Measurements from ENCODE around the gene NLGN1.

Gene NLGN1

DNA sequence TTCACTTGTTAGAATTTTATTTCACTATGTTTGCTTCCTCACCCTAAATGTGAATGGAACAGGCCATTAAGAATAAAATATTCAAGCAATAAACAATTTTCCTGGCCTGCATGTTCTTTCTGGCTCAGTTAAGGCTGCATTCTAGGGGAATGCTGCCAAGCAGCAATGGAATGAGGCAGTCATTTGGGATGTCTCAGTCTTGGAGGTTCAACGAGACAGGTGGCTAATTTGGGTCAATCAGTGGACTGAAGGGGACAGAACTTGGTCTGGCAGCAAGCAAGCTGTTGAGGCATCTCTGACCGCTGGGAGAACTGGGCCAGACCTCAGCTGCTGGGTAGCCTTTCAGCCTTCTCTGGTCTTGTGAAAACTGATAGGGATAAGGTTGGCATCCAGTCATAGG is 241.6 kb downstream of the NLGN1 start:
- no peak for DNase-seq (ENCODE audit: low spot score)

DNA sequence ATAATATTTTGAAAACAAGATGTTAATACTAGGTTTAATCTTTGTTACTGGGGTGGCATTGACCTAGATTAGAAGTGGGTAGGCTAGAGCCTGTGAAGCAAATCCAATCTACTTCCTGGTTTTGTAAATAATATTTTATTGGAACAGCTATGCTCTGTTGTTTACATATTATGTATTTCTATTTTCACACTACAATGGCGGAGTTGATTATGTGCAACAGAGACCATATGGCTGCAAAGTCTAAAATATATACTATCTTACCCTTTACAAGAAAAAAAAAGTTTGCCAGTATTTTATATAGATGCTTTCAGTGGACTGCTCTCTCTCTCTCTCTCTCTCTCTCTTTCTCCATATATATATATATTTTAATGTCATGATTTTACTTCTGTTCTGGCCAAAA is 244.2 kb downstream of the NLGN1 start:
- DNase-seq (ENCODE audit: low spot score): no peak

DNA sequence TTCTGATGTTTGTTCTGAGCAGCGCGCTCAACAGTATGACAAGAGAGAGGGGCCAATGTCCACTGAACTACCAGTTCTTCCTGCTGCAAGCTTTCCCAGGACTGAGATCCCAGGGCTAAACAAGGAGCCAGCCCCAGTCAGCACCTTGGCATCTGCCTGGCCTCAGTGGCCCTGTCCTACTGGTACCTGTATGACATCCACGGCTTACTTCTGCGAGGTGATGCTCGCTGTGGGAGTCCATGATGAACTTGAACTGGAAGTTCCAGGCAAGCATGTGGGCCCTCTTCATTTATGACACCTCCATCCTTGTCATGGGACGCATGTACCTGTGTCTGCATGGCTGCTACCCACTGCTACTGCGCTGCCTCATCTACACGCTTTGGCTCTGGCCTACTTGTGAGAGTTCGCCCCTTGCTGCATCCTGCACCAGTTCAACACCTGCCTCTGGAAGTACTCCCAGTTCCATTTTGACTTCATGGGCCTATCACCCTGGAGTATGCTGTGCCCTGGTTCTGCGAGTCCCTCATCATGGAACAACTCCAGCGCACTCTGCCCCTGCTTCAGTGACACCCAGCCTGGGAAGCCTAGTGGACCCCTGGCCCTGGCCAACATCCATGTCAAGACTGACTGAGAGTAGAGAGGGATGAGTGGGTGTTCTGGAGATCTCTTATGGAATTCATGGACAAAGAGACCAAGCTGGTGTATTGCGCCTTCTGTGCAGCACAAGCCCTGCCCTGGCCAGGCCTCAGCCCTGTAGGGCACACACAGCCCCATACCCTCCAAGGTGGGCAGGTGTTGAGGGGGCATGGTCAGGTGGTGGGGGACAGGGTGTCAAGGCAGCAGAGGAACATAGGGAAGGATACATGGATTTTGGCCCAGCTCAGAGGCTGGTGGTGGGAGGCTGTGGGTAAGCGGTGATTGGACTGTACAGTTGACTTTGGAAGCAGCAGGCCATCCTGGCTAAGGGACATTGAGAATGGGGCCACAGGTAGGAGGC is 246.8 kb downstream of the NLGN1 start:
- no peak for DNase-seq (ENCODE audit: low spot score)

DNA sequence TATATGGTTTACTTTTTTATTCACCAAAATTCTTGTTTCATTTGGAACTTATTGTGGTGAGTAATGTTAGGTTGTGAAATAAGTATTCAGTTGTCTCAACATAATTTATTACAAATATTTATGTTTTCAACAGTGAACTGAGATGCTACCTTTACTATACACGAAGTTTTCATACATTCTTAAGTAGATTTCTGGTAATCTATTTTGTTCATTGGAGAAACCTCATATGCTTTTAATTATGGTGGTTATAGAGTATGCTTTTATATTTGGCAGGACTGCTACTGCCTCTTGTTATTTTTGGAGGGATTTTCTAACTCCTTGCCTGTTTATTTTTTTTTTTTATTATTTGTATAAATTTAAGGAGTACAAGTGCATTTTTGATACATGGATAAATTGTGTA is 253.1 kb downstream of the NLGN1 start:
- DNase-seq (ENCODE audit: low spot score): no peak

DNA sequence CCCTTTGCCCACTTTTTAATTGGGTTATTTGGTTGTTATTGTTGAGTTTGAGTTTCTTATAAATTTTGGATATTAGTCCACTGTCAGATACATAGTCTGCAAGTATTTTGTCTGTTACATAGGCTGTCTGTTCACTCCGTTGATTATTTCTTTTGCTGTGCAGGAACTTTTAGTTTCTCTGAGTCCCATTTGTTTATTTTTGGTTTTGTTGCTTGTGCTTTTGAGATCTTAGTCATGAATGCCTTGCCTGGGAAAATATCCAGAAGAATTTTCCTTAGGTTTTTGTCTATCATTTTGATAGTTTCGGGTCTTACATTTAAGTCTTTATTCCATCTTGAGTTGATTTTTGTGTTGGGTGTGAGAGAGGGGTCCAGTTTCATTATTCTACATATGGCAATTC is 254.5 kb downstream of the NLGN1 start:
- DNase-seq (ENCODE audit: low spot score): no peak

DNA sequence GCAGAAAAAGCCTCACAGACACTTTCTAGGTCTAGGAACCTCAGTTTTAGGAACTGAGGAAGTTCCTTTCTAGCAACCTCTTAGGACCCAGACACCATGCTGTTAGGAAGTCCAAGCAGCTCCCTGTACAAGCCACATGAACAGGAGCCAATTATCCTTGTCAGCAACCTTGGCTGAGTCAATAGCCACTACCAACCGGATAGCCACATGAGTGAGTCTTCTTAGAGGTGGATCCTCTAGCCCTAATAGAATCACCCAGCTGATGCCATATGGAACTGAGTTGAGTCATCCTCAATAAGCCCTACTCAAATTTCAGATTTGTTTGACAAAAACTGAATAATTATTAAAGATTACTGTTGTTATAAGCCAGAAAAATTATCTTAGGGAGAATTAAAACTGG is 256.2 kb downstream of the NLGN1 start:
- no peak for DNase-seq (ENCODE audit: low spot score)

DNA sequence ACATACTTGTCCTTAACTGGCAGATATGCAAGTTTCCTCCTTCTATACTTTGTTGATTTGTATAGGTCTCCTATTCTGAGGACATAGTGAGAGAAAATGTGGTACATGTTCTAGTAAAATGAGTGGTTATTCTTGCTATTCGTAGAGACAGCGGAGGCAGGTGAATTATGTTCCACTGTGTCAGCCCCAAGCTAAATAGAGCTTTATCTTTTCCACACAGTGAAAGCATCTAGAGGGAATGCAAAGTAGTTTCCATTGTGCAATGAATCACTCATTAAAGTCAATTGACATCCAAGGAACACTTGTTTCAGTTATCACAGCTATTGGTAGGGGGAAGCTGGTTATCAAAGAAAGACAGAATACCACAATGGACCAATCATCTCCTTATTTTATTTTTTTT is 262.4 kb downstream of the NLGN1 start:
- no peak for DNase-seq (ENCODE audit: low spot score)

DNA sequence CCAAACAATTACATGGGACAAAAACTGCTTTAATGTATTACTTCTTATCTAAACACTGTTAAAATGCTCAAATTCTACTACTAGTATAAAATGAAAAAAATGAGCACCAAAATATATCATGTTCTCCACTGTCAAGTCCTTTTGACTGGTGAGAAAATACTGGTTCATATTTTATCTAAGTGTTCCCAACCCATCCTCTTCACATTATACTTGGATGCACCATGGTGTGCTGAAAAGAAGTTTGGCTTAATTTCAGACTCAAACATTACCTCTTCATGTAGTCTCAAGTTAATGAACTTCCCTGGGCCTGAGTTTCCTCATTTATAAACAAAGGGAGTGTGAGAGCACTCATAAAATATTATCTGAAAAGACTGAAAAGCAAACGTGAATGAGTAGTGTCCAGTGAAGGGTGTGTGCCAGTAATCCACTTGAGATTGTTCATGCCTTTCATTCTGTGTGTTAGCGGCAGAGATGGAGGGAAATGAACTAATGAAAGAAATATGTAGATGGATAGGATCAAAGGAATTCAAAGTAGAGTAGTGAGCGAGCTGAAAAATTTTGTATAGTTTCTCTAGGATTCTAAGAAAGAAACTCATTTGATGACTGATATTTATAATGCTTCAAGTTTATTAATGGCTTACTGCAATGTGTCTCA is 263.2 kb downstream of the NLGN1 start:
- no peak for DNase-seq (ENCODE audit: low spot score)

DNA sequence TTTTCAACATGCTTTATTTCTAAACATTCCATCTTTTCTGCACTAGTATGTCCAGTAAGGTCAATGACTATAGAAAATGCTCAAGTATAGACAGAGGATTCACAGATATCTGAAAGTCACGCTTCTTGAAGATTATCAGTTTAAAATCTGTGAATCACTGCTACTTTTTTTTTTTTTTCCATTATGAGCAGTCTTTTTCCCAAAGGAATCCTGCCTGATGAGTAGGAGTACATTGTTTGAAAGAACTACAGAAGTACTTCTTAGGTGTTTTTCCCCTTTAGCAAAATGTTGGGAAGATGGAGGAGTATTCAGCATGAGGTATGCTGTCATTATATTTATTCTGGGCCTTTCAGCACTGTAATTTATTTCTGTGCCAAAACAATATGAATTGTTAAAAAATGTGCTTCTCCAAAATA is 266.2 kb downstream of the NLGN1 start:
- DNase-seq (ENCODE audit: low spot score): peak; percentile 65

DNA sequence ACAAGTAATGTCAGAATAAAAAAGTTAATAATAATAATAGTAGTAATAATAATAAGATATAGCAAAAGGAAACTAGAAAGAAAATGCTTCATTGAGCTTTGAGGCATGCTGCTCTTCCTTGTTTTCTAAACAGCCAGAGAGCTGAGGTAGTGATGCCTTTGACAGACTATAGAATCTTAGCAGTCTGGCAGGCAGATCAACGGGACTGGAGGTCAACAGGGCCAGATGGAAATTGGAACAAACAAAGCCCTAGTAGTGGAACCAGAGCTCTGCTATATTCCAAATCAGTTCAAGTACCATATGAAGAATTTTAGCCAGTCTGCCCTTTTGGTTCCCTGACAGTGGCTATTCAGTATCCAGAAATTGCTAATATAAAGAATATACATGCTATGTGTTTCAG is 278.6 kb downstream of the NLGN1 start:
- no peak for DNase-seq (ENCODE audit: low spot score)

DNA sequence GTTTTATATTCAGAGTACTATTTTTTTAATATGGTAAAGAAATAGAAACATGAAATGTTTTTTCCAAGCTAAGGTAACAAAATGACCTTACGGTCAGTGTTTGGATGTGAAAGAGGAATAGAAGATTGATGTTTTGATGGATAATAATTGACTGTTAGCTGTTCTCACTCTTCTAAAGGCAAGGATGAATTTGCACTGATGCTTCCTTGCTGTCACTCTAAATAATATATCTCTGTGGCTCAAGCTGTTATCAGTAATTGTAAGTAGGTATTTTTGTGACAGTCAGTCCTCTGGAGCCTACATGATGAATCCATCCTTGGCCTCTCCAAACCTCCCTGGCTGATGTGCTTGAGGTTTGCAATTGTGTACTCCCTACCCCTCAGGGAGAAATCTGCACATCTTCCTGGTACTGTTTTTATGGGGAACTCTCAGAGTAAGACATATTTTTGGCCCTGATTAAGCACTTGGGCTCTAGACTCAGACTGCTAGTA is 283.7 kb downstream of the NLGN1 start:
- DNase-seq (ENCODE audit: low spot score): no peak

DNA sequence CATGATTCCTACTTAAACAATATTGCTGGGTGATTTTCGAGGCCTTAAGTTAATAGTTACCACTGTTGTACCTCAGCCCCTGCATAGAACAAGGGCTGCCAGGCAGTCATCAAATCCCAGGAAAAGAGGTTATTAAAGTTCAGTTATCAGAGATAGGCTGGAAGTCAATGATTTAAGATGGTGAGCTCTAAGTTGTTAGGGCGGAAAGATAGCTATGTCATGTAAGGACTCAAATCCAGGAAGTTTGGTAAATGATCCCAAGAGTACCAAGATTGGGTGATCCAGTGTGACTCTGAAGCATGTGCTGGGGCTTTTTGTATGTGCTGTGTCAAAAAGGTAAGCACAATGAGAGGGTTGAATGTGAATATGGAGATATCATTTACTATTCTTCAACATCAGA is 287.9 kb downstream of the NLGN1 start:
- DNase-seq (ENCODE audit: low spot score): no peak

DNA sequence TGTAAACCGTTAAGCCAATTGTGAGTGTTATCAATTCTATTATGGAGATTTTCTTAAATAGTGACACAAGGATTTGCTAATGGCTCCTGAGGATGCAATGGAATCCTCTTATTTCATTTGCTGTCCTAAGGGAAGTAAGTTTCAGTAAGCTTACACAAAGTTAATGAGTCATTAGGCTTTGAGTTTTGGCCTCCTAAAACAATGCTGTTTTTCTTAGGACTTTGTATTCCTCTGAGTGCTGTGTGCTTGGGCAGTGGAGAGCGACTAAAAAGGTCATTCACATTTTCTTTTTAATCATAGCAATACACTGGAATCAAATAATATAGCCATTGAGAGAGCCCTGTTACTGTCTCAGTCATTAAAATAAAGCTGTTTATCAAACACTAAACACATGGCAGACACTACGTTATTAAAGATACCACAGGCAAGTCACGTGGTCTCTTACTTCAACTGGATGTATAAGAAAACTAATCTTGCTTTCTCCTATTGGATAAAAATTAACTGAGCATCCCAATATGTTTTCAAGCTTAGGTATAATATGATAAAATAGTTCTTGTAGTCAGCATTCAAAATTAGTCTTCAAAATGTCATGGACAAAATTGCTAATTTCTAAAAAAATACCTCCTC is 290.8 kb downstream of the NLGN1 start:
- DNase-seq (ENCODE audit: low spot score): peak; percentile 81

DNA sequence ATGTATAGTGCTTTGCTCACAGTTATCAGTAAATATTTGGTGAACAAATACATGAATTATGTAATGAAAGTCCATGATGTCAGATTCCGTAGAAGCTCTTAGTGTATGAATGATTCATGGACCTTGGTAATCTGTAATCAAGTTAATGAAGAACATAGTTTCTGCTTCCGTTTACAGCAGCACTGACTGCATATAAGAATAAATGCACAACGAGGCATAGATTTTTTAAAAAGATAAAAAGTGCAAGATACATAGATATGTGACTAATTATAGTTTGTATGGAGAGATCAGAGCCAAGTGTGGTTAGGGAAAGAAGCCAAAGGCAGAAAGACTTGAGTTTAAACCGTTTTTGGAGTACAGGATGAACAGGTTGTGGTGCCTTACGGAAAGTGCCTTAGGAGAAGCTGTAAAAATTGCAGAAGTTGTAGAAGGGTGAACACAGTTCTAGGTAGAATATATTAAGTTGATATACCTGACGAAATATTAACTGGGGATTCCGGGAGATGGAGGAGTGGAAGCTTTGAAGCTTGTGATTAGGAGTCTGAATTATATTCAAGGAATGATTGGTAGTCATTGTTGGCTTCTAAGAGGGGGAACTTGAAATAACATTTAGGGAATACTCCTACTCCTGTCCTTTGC is 293.1 kb downstream of the NLGN1 start:
- no peak for DNase-seq (ENCODE audit: low spot score)

DNA sequence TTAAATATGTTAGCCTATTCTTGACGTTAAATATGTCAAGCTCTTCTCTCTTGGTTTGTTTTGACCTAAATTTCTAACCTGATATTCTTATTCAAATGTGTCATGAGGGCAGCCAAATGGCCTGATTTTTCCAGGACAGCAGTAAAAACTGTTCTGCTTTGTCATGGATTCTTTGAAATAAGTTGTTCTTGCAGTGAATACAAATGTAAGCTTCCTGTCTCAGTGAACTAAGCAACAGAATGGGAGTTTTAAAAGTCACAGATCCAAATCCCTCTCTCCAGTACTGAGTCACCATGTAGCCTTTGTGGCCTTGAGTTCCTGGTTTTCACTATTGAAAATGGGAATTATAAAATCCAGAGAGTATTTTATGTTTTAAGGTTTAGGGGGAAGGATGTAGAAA is 301.8 kb downstream of the NLGN1 start:
- no peak for DNase-seq (ENCODE audit: low spot score)

DNA sequence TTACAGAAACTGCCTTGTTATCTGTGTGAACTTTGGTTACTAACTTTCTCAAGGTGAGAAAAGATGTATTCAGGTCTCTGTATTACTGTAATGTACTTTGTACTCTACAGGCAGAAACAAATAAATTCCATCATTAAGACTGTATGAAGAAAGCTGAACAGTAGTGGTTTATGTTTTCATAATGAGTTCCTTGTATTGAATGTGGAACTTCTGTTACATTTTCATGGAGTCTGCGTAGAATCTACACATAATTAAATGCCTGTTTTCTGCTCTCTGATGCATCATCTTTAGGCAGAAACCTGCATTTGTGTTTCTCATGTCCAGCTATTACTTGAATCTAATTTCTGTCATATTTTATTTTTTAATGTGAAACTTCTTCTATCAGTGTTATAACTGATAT is 302.8 kb downstream of the NLGN1 start:
- peak; percentile 57 for DNase-seq (ENCODE audit: low spot score)

DNA sequence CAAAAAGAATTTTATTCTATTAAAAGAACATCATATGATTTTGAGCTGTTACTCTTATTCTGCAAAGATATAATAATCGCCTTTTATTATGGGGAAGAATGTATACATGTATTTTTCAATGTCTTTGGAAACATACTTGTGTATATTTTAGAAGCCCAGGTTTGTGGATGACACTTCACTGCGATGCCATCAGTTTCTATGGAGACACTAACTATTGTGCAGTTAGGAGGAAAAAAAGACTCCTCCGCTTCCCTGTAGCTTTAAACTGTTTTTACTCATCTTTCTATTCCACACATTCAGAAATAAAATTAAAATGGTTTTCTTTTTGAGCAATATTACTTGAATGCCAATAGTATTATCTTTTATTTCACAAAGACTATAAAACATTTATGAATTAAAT is 305.0 kb downstream of the NLGN1 start:
- DNase-seq (ENCODE audit: low spot score): no peak

DNA sequence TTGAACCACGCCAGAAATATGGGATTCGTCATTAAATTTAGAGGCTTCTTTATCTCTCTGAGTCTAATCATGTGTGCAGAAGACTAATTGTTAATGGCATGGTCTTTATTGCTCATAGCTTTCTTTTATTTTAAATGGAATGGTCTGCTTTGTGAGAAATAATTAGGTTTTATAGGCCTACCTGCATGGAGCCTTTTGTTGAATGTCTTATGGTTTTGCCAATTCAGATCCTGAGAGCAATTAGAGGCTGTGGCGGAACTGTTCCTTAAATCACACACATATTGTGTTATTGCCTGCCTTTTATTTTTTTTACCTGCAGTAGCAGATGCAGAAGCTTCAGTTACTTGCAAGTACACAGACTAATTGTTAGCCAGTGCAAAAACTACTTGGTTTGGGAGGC is 306.2 kb downstream of the NLGN1 start:
- no peak for DNase-seq (ENCODE audit: low spot score)

DNA sequence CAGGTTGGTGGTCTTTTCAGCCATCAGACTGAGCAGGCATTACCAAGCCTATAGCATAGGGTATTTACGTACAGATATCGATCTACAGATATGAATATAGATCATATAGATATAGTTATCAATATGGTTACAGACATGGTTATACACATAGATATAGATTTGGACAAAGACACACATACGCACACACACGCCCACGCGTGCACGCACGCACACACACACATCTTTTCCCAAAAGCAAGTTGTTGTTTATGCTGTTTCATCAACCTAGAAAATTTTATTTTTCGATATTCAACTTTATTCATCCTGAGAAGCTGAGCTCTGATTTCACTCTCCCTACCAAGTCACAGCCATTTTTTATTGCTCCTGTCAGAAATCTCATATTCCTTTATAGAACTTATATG is 309.1 kb downstream of the NLGN1 start:
- DNase-seq (ENCODE audit: low spot score): no peak

DNA sequence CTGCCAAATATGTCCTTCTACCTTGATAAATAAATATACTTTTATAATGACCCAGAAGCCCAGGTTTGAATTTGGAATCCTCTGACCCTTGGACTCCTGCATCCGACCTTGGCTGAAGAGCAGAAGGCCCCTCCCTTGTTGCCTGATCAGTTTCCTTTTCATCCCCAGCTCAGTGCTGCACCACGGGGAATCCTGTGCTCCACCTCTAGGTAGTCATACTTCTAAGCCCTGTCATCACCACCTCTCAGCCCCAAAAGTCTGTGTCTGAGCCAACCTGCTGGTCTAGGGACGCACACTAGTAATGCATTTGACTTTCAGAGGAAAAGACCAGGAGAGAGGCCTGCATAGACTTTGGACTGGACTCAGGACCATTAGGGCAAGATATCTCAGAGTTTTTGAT is 310.6 kb downstream of the NLGN1 start:
- DNase-seq (ENCODE audit: low spot score): no peak

DNA sequence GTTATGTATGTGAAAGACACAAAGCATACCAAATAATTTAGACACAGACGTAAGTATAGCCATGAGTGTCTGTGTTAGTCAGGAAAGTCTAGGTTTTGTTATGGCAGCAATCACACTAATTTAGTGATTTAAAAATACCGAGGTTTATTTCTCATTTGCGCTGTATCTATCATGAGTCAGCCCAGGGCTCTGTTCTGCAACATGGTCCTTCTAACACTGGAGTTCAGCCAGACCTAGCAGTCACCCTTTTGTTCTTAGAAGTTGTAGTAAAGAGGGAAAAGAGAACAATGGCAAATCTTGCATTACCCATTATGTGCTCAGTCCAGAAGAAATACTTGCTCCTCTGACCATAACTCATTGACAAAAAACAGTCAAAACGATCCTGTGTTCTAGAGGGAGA is 311.5 kb downstream of the NLGN1 start:
- no peak for DNase-seq (ENCODE audit: low spot score)

DNA sequence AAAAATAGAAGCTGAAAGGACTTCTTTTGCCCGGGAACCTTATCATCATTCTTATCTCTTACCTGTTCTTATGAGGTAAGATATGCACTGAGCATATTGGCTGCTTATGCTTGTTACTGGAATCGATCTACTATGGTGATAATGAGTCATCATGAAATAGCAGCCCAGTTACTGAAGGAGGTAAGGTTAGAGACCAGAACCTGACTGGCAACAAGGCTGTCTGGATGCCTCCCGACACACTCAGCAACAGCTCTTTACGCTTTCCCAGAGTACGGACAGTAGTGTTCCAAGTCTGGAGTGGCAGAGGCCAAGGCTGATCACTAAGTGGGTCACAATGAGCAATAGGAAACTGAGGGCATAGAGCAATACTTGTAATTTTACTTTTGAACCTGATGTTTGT is 314.1 kb downstream of the NLGN1 start:
- no peak for DNase-seq (ENCODE audit: low spot score)

All from COLO829 (cell line).